Body of pancreas (tissue), 4 donors: ENCODE data around the gene LCE5A.
A peak's percentile ranks its signal among the peaks of the same experiment; 100 is the strongest.

ENCODE experiments used
- POLR2A ChIP-seq, 3 donors: fragments of 450-650 bp; IDR thresholded peaks; one replicate each; pipeline ENCODE4 v1.6.1; 2016; ENCODE audit warnings: antibody characterized with exemption in 3 of 3, mild to moderate bottlenecking in 2 of 3
- TF ChIP-seq, protein P1 (sequence below), 7 experiments: fragments of 450-650 bp in 4 of 7; fragments of 200-600 bp in 3 of 7; sonication (generic) in 3 of 7; IDR thresholded peaks; one replicate each; pipeline ENCODE4 v1.5.1; 2016 to 2019; ENCODE audit warnings: antibody characterized with exemption in 7 of 7

DNA sequence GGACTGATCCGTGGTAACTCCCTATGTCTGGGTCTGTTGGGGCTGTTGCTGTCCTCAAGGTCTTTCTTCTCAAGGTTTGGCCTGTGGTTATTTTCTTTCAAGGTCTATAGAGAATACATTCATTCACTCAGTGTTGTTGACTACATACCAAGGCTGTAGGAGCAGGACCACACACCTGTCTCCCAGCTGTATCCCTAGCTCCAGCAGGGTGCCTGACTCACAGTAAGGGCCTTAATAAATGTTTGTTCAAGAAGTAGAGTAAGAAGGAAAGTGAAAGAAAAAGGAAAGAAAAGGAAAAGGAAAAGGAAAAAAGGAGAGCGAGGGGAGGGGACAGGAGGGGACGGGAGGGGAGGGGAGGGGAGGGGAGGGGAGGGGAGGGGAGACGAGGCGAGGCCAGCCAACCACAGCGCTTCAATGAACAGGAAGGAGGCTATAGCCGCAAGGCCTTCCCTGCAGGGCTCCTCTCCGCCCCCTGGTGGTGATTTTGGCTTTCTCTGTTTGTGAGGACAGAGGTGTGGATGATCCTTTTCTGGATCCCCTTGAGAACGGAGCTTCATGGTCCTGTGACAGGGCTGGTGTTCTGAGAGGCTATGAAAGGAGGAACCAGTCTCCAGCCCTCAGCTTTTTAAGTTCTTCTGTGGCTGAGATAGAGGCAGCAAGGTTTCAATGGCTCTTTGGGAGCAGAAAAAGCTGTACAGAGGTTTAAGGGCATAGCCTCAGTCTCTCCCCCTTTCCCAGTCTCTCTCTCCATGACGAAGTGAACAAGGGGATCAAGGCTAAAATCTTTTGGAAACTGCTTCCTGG lies 30.6 kb upstream of the LCE5A start:
- TF ChIP-seq POLR2A (IDR thresholded peaks at IDR 0.05): no peak
- TF ChIP-seq, protein P1, sequence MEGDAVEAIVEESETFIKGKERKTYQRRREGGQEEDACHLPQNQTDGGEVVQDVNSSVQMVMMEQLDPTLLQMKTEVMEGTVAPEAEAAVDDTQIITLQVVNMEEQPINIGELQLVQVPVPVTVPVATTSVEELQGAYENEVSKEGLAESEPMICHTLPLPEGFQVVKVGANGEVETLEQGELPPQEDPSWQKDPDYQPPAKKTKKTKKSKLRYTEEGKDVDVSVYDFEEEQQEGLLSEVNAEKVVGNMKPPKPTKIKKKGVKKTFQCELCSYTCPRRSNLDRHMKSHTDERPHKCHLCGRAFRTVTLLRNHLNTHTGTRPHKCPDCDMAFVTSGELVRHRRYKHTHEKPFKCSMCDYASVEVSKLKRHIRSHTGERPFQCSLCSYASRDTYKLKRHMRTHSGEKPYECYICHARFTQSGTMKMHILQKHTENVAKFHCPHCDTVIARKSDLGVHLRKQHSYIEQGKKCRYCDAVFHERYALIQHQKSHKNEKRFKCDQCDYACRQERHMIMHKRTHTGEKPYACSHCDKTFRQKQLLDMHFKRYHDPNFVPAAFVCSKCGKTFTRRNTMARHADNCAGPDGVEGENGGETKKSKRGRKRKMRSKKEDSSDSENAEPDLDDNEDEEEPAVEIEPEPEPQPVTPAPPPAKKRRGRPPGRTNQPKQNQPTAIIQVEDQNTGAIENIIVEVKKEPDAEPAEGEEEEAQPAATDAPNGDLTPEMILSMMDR (IDR thresholded peaks at IDR 0.05): peak in 6 of 7 experiments; percentile 14 to 36 (median 24)
